GM12878 (cell line): ENCODE measurements around the gene BMI1. TPM values are rescaled to one million over a fixed set of nuclear protein-coding genes. Genes with fewer than 3 reads are reported as not detected.

Source experiments
- ATAC-seq: fragments of 200-7000 bp; cut with Tn5 transposase; 3 replicates; pipeline ENCODE4 v1.9.1; 2020; ENCODE audit warnings: mild to moderate bottlenecking, moderate library complexity
- BruUV-seq: library from RNA; stranded (reverse); fragments of 400-500 nt; replicated peaks from 2 replicates; lab custom pipeline; 2021; lab: Mats Ljungman, UMichigan
- CTCF ChIA-PET: fragments of 300-600 bp; sonication (Branson Sonifier 250); formaldehyde crosslinking; extraction: SDS; loops from one replicate; lab custom pipeline; 2021; ENCODE audit warnings: inconsistent platforms; lab: Yijun Ruan, JAX
- POLR2A ChIA-PET: fragments of 350-600 bp; formaldehyde crosslinking; extraction: SDS; loops from one replicate; lab custom pipeline; 2021; ENCODE audit warnings: inconsistent platforms; lab: Charles Lee
- RAD21 ChIA-PET: fragments of 300-600 bp; sonication (Branson Sonifier 250); formaldehyde crosslinking; loops from one replicate; lab custom pipeline; 2023; ENCODE audit warnings: antibody characterized with exemption; ENCODE audit not compliant: unreplicated experiment; lab: Charles Lee
- SMC1A ChIA-PET: fragments of 300-600 bp; sonication (Branson Sonifier 250); formaldehyde crosslinking; loops from one replicate; lab custom pipeline; 2023; ENCODE audit not compliant: unreplicated experiment, uncharacterized antibody; lab: Charles Lee
- DNase-seq: peaks from one replicate; pipeline ENCODE4 v3.0.0-alpha.2; 2011; ENCODE audit warnings: low read depth, low spot score
- FAIRE-seq: peaks from 3 replicates; lab custom pipeline; 2011; peaks lifted over from hg19 to GRCh38; lab: Jason Lieb, UNC
- H2AFZ ChIP-seq: 2 replicates; pipeline ENCODE4 v1.6.0; 2011; ENCODE audit warnings: low read depth, low read length, control low read depth; ENCODE audit not compliant: control insufficient read depth
- H3K27ac ChIP-seq: 2 replicates; pipeline ENCODE4 v1.5.1; 2011; ENCODE audit warnings: control low read depth; ENCODE audit not compliant: control insufficient read depth, insufficient read depth
- H3K27me3 ChIP-seq, 2 experiments: replicated peaks in 1 of 2; 2 replicates each; pipeline versions ENCODE4 v1.6.0 to v1.6.1; 2011; ENCODE audit warnings: low read length in 1 of 2; ENCODE audit not compliant: control insufficient read depth in 2 of 2, insufficient read depth in 2 of 2
- H3K36me3 ChIP-seq, 2 experiments: 2 replicates each; pipeline ENCODE4 v1.5.1; 2011; ENCODE audit warnings: low read length in 1 of 2; ENCODE audit not compliant: control insufficient read depth in 2 of 2, insufficient read depth in 2 of 2
- H3K4me1 ChIP-seq: 2 replicates; pipeline ENCODE4 v1.6.1; 2011; ENCODE audit warnings: mild to moderate bottlenecking, low read length, moderate library complexity, mixed read lengths; ENCODE audit not compliant: control insufficient read depth, insufficient read depth
- H3K4me2 ChIP-seq: 2 replicates; pipeline ENCODE4 v1.6.0; 2011; ENCODE audit warnings: control low read depth; ENCODE audit not compliant: control insufficient read depth, insufficient read depth
- H3K4me3 ChIP-seq: fragments of 200-600 bp; sonication (generic); 2 replicates; pipeline ENCODE4 v1.5.1; 2016
- H3K79me2 ChIP-seq: 2 replicates; pipeline ENCODE4 v1.6.0; 2011; ENCODE audit warnings: low read length; ENCODE audit not compliant: control insufficient read depth, insufficient read depth
- H3K9ac ChIP-seq: 2 replicates; pipeline ENCODE4 v1.8.0; 2011; ENCODE audit warnings: low read length, control low read depth, mixed read lengths; ENCODE audit not compliant: control insufficient read depth, insufficient read depth
- H3K9me3 ChIP-seq: replicated peaks from 3 replicates; pipeline ENCODE4 v1.5.1; 2011; ENCODE audit warnings: mild to moderate bottlenecking, low read length; ENCODE audit not compliant: control insufficient read depth, insufficient read depth
- H4K20me1 ChIP-seq: 2 replicates; pipeline ENCODE4 v1.6.0; 2011; ENCODE audit not compliant: control insufficient read depth, insufficient read depth
- BACH1 ChIP-seq: fragments of 450-650 bp; IDR thresholded peaks from 2 replicates; pipeline ENCODE4 v1.6.1; 2017; ENCODE audit warnings: mild to moderate bottlenecking, borderline replicate concordance
- IRF3 ChIP-seq: fragments of 450-650 bp; IDR thresholded peaks from 2 replicates; pipeline ENCODE4 v1.6.1; 2014; ENCODE audit warnings: mild to moderate bottlenecking
- MTA3 ChIP-seq: IDR thresholded peaks from 2 replicates; pipeline ENCODE4 v1.6.1; 2012; ENCODE audit warnings: low read length, inconsistent platforms, borderline replicate concordance
- NKRF ChIP-seq: fragments of 450-650 bp; conservative IDR thresholded peaks from 2 replicates; pipeline ENCODE4 v1.6.1; 2017; ENCODE audit warnings: mild to moderate bottlenecking, moderate library complexity
- PAX8 ChIP-seq: fragments of 450-650 bp; IDR thresholded peaks from 2 replicates; pipeline ENCODE4 v1.6.1; 2017; ENCODE audit warnings: mild to moderate bottlenecking, moderate library complexity
- PBX3 ChIP-seq: IDR thresholded peaks from 2 replicates; pipeline ENCODE4 v1.6.1; 2011; ENCODE audit warnings: mild to moderate bottlenecking, low read depth, low read length, moderate library complexity; ENCODE audit not compliant: insufficient replicate concordance
- in situ Hi-C: fragments of 300-500 bp; cut with MboI; formaldehyde crosslinking; loops from 9 replicates; pipeline ENCODE4 v1.14.3; 2018; ENCODE audit warnings: mixed read lengths
- intact Hi-C: fragments of 100-400 bp; cut with micrococcal nuclease; formaldehyde crosslinking; loops from one replicate; pipeline ENCODE4 v1.14.2; 2022; ENCODE audit not compliant: unreplicated experiment
- polyA plus RNA-seq, 11 experiments: library from polyadenylated mRNA; depleted of rRNA in 4 of 11; unstranded in 6 of 11; stranded (reverse) in 5 of 11; fragments of >200 nt; fragmentation: Nextera tagmentation in 4 of 11; fragmentation: Illumina TruSeq in 1 of 11; extraction: Ambion mirVana in 4 of 11; extraction: Trizol in 1 of 11; gene quantifications; 1 replicate in 1 of 11; 2 replicates in 10 of 11; pipeline versions ENCODE4 v1.2.1 to v1.2.3, GENCODE V29; 2011 to 2016; ENCODE audit warnings: inconsistent platforms in 2 of 11, missing spikeins in 2 of 11, low read depth in 1 of 11
- total RNA-seq, 4 experiments: library from RNA; depleted of rRNA in 3 of 4; stranded (reverse); fragments of >200 nt in 3 of 4; fragmentation: Illumina TruSeq in 1 of 4; extraction: Trizol in 1 of 4; gene quantifications; 2 replicates each; pipeline versions ENCODE4 v1.2.1 to v1.2.3, GENCODE V29; 2013 to 2021

The BMI1 gene
- total and polyA plus RNA-seq, 10 of the 15 experiments (the other 5 are each of a cell fraction or from before 2014, with no cell fraction given) = 8.0 to 49.7 (median 25.8) TPM

GRCh38 chr10:22310928-22311327 is 10.0 kb upstream of the BMI1 start:
- no peak for ATAC-seq
- H3K4me1 ChIP-seq = 0 out of 2 replicates have a peak, but pooled peaks cover 3% of the 10 kb centered on the region
- no peaks in the 10 kb centered on the region for H4K20me1 ChIP-seq
- no peak overlapping the region for H3K4me3 ChIP-seq
- TF ChIP-seq NKRF = no peak
- no peak for TF ChIP-seq MTA3
- TF ChIP-seq PBX3 = no peak
- TF ChIP-seq BACH1 = no peak
- no peak for TF ChIP-seq IRF3
- no peak for TF ChIP-seq PAX8
- TF ChIP-seq, all 136 proteins: peak for 0
- FAIRE-seq (no peak), DNase-seq (no peak)
- POLR2A ChIA-PET = no interaction called here
- CTCF ChIA-PET = no interaction called here
- intact Hi-C loops = loop anchor here (10.0 kb wide), 2 partner anchors 404 to 816 kb away; partner anchors contain the start of gene PIP4K2A
- RAD21 ChIA-PET = interaction anchor here (1.6 kb wide), 1 partner anchor 83 kb away, joined by 3 read pairs; no protein-coding TSS in a partner anchor
- Histone ChIP-seq H3K27ac (no peak overlapping the region), H3K36me3 (no peaks in the 10 kb centered on the region), H3K79me2 (no peaks in the 10 kb centered on the region), H3K27me3 (no peaks in the 10 kb centered on the region), H3K4me2 (no peak overlapping the region), H2AFZ (no peak overlapping the region), H3K9me3 (no peaks in the 10 kb centered on the region), H3K9ac (no peak overlapping the region)
- BruUV-seq = no TSS peak
- in situ Hi-C loops = no loop called here
- SMC1A ChIA-PET = interaction anchor here (0.7 to 1.0 kb wide), 3 partner anchors 29 to 91 kb away, joined by 3 read pairs; no protein-coding TSS in a partner anchor
